GM18951 (cell line): ENCODE results near the gene RBM46.

Experiments
- POLR2A ChIP-seq: IDR thresholded peaks from 4 replicates; pipeline ENCODE4 v1.6.1; 2011; ENCODE audit warnings: mild to moderate bottlenecking; ENCODE audit not compliant: insufficient read length, insufficient read depth; ENCODE audit errors: extremely low read depth
- in situ Hi-C: fragments of 300-500 bp; cut with MboI; formaldehyde crosslinking; loops from one replicate; pipeline ENCODE4 v1.12.0; 2022; ENCODE audit warnings: low sequenced_read_pairs, mixed read lengths, inconsistent platforms; ENCODE audit not compliant: unreplicated experiment

Gene RBM46

GRCh38 chr4:154781126-154781982 is at the start of gene RBM46:
Gene RBM46, plus strand, starts transcription at chr4:154781272. Its CDS starts 15,481 bp downstream, at chr4:154796753.
- in situ Hi-C loops, result no loop called here

GRCh38 chr4:154731756-154732155 is 49.3 kb upstream of the RBM46 start:
- in situ Hi-C loops, result no loop called here

More at GRCh38 chr4:154781126-154781982, at the start of gene RBM46:
- no peak for TF ChIP-seq POLR2A

GRCh38 chr4:154732669-154733068 is 48.4 kb upstream of the RBM46 start:
- in situ Hi-C loops, result no loop called here
- TF ChIP-seq POLR2A, result no peak

More at GRCh38 chr4:154731756-154732155, 49.3 kb upstream of the RBM46 start:
- no peak for TF ChIP-seq POLR2A

- no peak for TF ChIP-seq POLR2A
- in situ Hi-C loops, result no loop called here
These were observed 44.3 kb upstream of the RBM46 start for GRCh38 chr4:154736770-154737169.

GRCh38 chr4:154738426-154738825 is 42.6 kb upstream of the RBM46 start:
- in situ Hi-C loops, result no loop called here
- no peak for TF ChIP-seq POLR2A

- no peak for TF ChIP-seq POLR2A
- in situ Hi-C loops, result no loop called here
These were observed 42.0 kb upstream of the RBM46 start for GRCh38 chr4:154739111-154739510.

- no peak for TF ChIP-seq POLR2A
- in situ Hi-C loops, result no loop called here
These were observed 40.6 kb upstream of the RBM46 start for GRCh38 chr4:154740462-154740861.

- no peak for TF ChIP-seq POLR2A
- in situ Hi-C loops, result no loop called here
These were observed 39.9 kb upstream of the RBM46 start for GRCh38 chr4:154741131-154741665.

- in situ Hi-C loops, result no loop called here
- TF ChIP-seq POLR2A, result no peak
These were observed 38.9 kb upstream of the RBM46 start for GRCh38 chr4:154741922-154742850.

GRCh38 chr4:154743683-154744340 is 37.3 kb upstream of the RBM46 start, which contains the start of gene LRAT:
Gene LRAT, plus strand, starts transcription at chr4:154744000. Its CDS starts 327 bp downstream, at chr4:154744327.
- in situ Hi-C loops, result no loop called here
- TF ChIP-seq POLR2A, result no peak

- in situ Hi-C loops, result no loop called here
These were observed 36.6 kb upstream of the RBM46 start for GRCh38 chr4:154744341-154744926.

GRCh38 chr4:154757713-154758112 is 23.4 kb upstream of the RBM46 start:
- no peak for TF ChIP-seq POLR2A
- in situ Hi-C loops, result no loop called here

More at GRCh38 chr4:154744341-154744926, 36.6 kb upstream of the RBM46 start:
- TF ChIP-seq POLR2A, result no peak
